Keratinocyte (primary cell): ENCODE data around the gene SCRN1.

Experiments
- CTCF ChIP-seq, 3 experiments: IDR thresholded peaks in 1 of 3; conservative IDR thresholded peaks in 1 of 3; optimal IDR thresholded peaks in 1 of 3; 2 replicates in 2 of 3; 3 replicates in 1 of 3; pipeline versions ENCODE3 to v1.5.1; 2011; ENCODE audit warnings: low read length in 3 of 3, mild to moderate bottlenecking in 3 of 3, moderate library complexity in 2 of 3, control low read depth in 1 of 3, inconsistent platforms in 1 of 3; ENCODE audit not compliant: insufficient read depth in 2 of 3; ENCODE audit errors: extremely low read depth in 1 of 3
- EZH2 ChIP-seq: IDR thresholded peaks from one replicate; pipeline ENCODE4 v1.6.1; 2012; ENCODE audit warnings: inconsistent platforms, mild to moderate bottlenecking, low read length, moderate library complexity

GRCh38 chr7:29914180-29914579, 75.4 kb downstream of the SCRN1 start:
- TF ChIP-seq EZH2 (no peak), CTCF (optimal IDR thresholded peaks at IDR 0.05 in 1 of 3, IDR thresholded peaks at IDR 0.05 in 1 of 3, conservative IDR thresholded peaks at IDR 0.05 in 1 of 3; ENCODE audit: extremely low read depth in 1 of 3, insufficient read depth in 2 of 3, low read length in 3 of 3) (no peak)
